Measurements from ENCODE around the gene DRD5.
A peak's percentile ranks its signal among the peaks of the same experiment; 100 is the strongest.

DNA sequence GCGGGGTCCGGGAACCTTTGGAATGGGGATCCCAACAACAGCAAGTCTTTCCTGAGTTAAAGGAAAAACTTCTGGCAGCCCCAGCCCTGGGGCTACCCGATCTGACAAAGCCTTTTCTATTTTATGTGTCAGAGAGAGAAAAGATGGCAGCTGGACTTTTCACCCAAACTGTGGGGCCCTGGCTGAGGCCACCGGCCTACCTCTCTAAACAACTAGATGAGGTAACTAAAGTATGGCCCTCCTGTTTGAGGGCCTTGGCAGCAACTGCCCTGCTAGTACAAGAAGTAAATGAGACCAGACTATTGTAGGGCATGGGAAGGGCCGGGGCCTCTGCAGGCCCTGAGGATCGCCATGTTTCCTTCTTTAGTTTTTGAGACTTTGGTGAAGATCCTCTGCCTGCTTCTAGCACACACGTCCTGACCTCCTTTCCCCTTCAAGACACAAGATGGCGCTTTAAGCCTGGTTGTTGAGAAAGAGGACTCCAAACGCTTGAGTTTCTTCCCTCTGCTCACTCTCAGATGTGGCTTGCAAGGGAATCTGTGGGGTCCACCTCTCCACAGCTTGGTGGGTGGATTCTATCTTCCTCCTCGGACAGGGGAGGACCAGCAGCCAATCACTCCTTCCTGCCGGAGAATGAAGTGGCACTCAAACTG, 18.5 kb upstream of the DRD5 start:
- TF ChIP-seq EZH2 (IDR thresholded peaks at IDR 0.05; ENCODE audit: borderline replicate concordance, low read length) = no peak
- TF ChIP-seq, protein P1, sequence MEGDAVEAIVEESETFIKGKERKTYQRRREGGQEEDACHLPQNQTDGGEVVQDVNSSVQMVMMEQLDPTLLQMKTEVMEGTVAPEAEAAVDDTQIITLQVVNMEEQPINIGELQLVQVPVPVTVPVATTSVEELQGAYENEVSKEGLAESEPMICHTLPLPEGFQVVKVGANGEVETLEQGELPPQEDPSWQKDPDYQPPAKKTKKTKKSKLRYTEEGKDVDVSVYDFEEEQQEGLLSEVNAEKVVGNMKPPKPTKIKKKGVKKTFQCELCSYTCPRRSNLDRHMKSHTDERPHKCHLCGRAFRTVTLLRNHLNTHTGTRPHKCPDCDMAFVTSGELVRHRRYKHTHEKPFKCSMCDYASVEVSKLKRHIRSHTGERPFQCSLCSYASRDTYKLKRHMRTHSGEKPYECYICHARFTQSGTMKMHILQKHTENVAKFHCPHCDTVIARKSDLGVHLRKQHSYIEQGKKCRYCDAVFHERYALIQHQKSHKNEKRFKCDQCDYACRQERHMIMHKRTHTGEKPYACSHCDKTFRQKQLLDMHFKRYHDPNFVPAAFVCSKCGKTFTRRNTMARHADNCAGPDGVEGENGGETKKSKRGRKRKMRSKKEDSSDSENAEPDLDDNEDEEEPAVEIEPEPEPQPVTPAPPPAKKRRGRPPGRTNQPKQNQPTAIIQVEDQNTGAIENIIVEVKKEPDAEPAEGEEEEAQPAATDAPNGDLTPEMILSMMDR (conservative IDR thresholded peaks at IDR 0.05 in 1 of 2, IDR thresholded peaks at IDR 0.05 in 1 of 2; ENCODE audit: extremely low read depth in 1 of 2, insufficient read depth in 1 of 2, low read depth in 1 of 2, low read length in 2 of 2) = peak; percentile 64 to 84
